ENCODE measurements around the gene CDK8. TPM values are rescaled to one million over a fixed set of nuclear protein-coding genes. Genes with fewer than 3 reads are reported as not detected.

CDK8 gene
- total RNA-seq, 1 donor, result 17.7 TPM

GRCh38 chr13:26401069-26401468, 147.1 kb downstream of the CDK8 start:
- H3K4me1 ChIP-seq (ENCODE audit: insufficient read depth, low read length), result no peaks in the 10 kb centered on the region
- H2AFZ ChIP-seq (ENCODE audit: low read length), result no peak overlapping the region
- H3K9me3 ChIP-seq (ENCODE audit: low read depth, low read length), result no peaks in the 10 kb centered on the region
- TF ChIP-seq CTCF (IDR thresholded peaks at IDR 0.05; ENCODE audit: extremely low read depth, low read depth, low read length), result no peak
- no peak overlapping the region for H3K4me3 ChIP-seq (ENCODE audit: insufficient read depth, low read length)
- peaks cover 10% of the 10 kb centered on the region for H3K36me3 ChIP-seq (ENCODE audit: insufficient read depth, low read length)
- H4K20me1 ChIP-seq (ENCODE audit: insufficient read depth, low read length), result no peaks in the 10 kb centered on the region
- no peak overlapping the region for H3K4me2 ChIP-seq (ENCODE audit: insufficient read depth, low read length)
- H3K27ac ChIP-seq (ENCODE audit: low read depth, low read length), result no peak overlapping the region
- H3K27me3 ChIP-seq (ENCODE audit: insufficient read depth, low read length), result no peaks in the 10 kb centered on the region
- no peak for DNase-seq (ENCODE audit: insufficient read length, low spot score, missing footprints)
- no peaks in the 10 kb centered on the region for H3K79me2 ChIP-seq (ENCODE audit: insufficient read depth, low read length)

- no peaks in the 10 kb centered on the region for H3K27me3 ChIP-seq (ENCODE audit: insufficient read depth, low read length)
- no peak for TF ChIP-seq CTCF (IDR thresholded peaks at IDR 0.05; ENCODE audit: extremely low read depth, low read depth, low read length)
- H4K20me1 ChIP-seq (ENCODE audit: insufficient read depth, low read length), result no peaks in the 10 kb centered on the region
- no peak overlapping the region for H3K4me3 ChIP-seq (ENCODE audit: insufficient read depth, low read length)
- no peak overlapping the region for H2AFZ ChIP-seq (ENCODE audit: low read length)
- H3K36me3 ChIP-seq (ENCODE audit: insufficient read depth, low read length), result peaks cover 10% of the 10 kb centered on the region
- H3K4me1 ChIP-seq (ENCODE audit: insufficient read depth, low read length), result no peaks in the 10 kb centered on the region
- H3K79me2 ChIP-seq (ENCODE audit: insufficient read depth, low read length), result no peaks in the 10 kb centered on the region
- no peak overlapping the region for H3K4me2 ChIP-seq (ENCODE audit: insufficient read depth, low read length)
- H3K27ac ChIP-seq (ENCODE audit: low read depth, low read length), result no peak overlapping the region
- no peak for DNase-seq (ENCODE audit: insufficient read length, low spot score, missing footprints)
- H3K9me3 ChIP-seq (ENCODE audit: low read depth, low read length), result no peaks in the 10 kb centered on the region
Measured at GRCh38 chr13:26401578-26402021, 147.7 kb downstream of the CDK8 start.

DNA sequence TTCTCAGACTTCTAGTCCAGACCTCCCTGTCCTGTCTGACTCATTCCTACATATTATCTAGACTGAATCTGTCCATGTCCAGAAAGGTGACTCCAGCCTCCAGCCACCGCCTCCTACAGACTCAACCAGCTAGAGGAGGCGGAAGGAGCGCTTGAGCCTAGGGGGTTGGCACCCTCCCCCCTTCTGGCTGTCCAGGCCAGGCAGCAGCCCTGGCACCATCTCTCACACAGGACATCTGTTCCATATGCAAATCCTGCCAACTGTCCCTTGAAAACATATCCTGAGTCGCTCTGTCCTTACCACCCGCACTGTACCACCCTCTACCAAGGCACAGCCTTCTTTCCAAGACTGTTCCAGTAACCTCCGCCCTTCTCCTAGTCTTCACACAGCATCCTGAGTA, 152.9 kb downstream of the CDK8 start:
- no peak for DNase-seq (ENCODE audit: insufficient read length, low spot score, missing footprints)
- H3K36me3 ChIP-seq (ENCODE audit: insufficient read depth, low read length), result peaks cover 7% of the 10 kb centered on the region
- no peaks in the 10 kb centered on the region for H3K79me2 ChIP-seq (ENCODE audit: insufficient read depth, low read length)
- H3K4me1 ChIP-seq (ENCODE audit: insufficient read depth, low read length), result no peaks in the 10 kb centered on the region
- H3K4me3 ChIP-seq (ENCODE audit: insufficient read depth, low read length), result no peak overlapping the region
- H3K27ac ChIP-seq (ENCODE audit: low read depth, low read length), result no peak overlapping the region
- no peaks in the 10 kb centered on the region for H3K9me3 ChIP-seq (ENCODE audit: low read depth, low read length)
- H4K20me1 ChIP-seq (ENCODE audit: insufficient read depth, low read length), result no peaks in the 10 kb centered on the region
- H3K27me3 ChIP-seq (ENCODE audit: insufficient read depth, low read length), result no peaks in the 10 kb centered on the region
- no peak overlapping the region for H3K4me2 ChIP-seq (ENCODE audit: insufficient read depth, low read length)
- no peak overlapping the region for H2AFZ ChIP-seq (ENCODE audit: low read length)
- no peak for TF ChIP-seq CTCF (IDR thresholded peaks at IDR 0.05; ENCODE audit: extremely low read depth, low read depth, low read length)

GRCh38 chr13:26411206-26411605, 157.3 kb downstream of the CDK8 start:
- Histone ChIP-seq H3K27me3 (ENCODE audit: insufficient read depth, low read length) (no peaks in the 10 kb centered on the region), H3K79me2 (ENCODE audit: insufficient read depth, low read length) (no peaks in the 10 kb centered on the region), H4K20me1 (ENCODE audit: insufficient read depth, low read length) (no peaks in the 10 kb centered on the region), H2AFZ (ENCODE audit: low read length) (no peak overlapping the region), H3K27ac (ENCODE audit: low read depth, low read length) (no peak overlapping the region), H3K9me3 (ENCODE audit: low read depth, low read length) (no peaks in the 10 kb centered on the region), H3K4me3 (ENCODE audit: insufficient read depth, low read length) (no peak overlapping the region), H3K4me1 (ENCODE audit: insufficient read depth, low read length) (no peaks in the 10 kb centered on the region), H3K4me2 (ENCODE audit: insufficient read depth, low read length) (no peak overlapping the region), H3K36me3 (ENCODE audit: insufficient read depth, low read length) (no peaks in the 10 kb centered on the region)
- DNase-seq (ENCODE audit: insufficient read length, low spot score, missing footprints), result no peak
- no peak for TF ChIP-seq CTCF (IDR thresholded peaks at IDR 0.05; ENCODE audit: extremely low read depth, low read depth, low read length)

Measured in osteoblast (primary cell).